Body of pancreas (tissue), 4 donors: ENCODE measurements around the gene PLCB1. TPM values are rescaled to one million over a fixed set of nuclear protein-coding genes. Genes with fewer than 3 reads are reported as not detected.
A peak's percentile ranks its signal among the peaks of the same experiment; 100 is the strongest.
"Not testable (repeated sequence)": the region's sequence is repeated elsewhere in the genome, so short reads cannot be mapped to it uniquely, and the experiment has no call there.

Source experiments
- ATAC-seq: fragments of 150-250 bp; one replicate; pipeline ENCODE4 v1.9.1; 2016
- DNase-seq, 4 donors: peaks; one replicate each; pipeline ENCODE4 v3.0.0-alpha.2; 2019
- H3K27ac ChIP-seq, 4 donors: fragments of 200-600 bp; sonication (generic); 1 replicate in 3 of 4; 2 replicates in 1 of 4; pipeline versions ENCODE4 v1.5.1 to v1.6.1; 2016 to 2019; ENCODE audit warnings: mild to moderate bottlenecking in 1 of 4, mixed read lengths in 1 of 4, moderate library complexity in 1 of 4
- H3K27me3 ChIP-seq, 2 donors: fragments of 200-600 bp; sonication (generic); one replicate each; pipeline ENCODE4 v1.6.0; 2016; ENCODE audit warnings: mild to moderate bottlenecking in 1 of 2
- H3K36me3 ChIP-seq, 2 donors: fragments of 200-600 bp; sonication (generic); replicated peaks in 1 of 2; 2 replicates each; pipeline ENCODE4 v1.5.1; 2016; ENCODE audit warnings: low read depth in 2 of 2; ENCODE audit not compliant: insufficient read depth in 1 of 2
- H3K4me1 ChIP-seq: fragments of 200-600 bp; sonication (generic); one replicate; pipeline ENCODE4 v1.6.0; 2016
- H3K4me3 ChIP-seq, 2 donors: fragments of 200-600 bp; sonication (generic); 1 replicate in 1 of 2; 2 replicates in 1 of 2; pipeline ENCODE4 v1.5.1; 2016 to 2019
- H3K9me3 ChIP-seq, 3 donors: fragments of 200-600 bp; sonication (generic); 1 replicate in 2 of 3; 2 replicates in 1 of 3; pipeline ENCODE4 v1.5.1; 2016
- POLR2A ChIP-seq, 3 donors: fragments of 450-650 bp; IDR thresholded peaks; one replicate each; pipeline ENCODE4 v1.6.1; 2016; ENCODE audit warnings: antibody characterized with exemption in 3 of 3, mild to moderate bottlenecking in 2 of 3
- WGBS, 2 donors: methylation state at CpG; one replicate each; pipeline ENCODE4 v1.1.5; 2017; 5-methylcytosine and 5-hydroxymethylcytosine counted together
- intact Hi-C: fragments of 100-400 bp; cut with DNase I; formaldehyde crosslinking; loops from one replicate; pipeline ENCODE4 v1.15.1; 2023
- total RNA-seq, 2 donors: library from RNA; depleted of rRNA; stranded (reverse); fragments of >200 nt; gene quantifications; one replicate each; pipeline ENCODE4 v1.1.0, GENCODE V29; 2016
- TF ChIP-seq, protein P1 (sequence below), 7 experiments: fragments of 450-650 bp in 4 of 7; fragments of 200-600 bp in 3 of 7; sonication (generic) in 3 of 7; IDR thresholded peaks; one replicate each; pipeline ENCODE4 v1.5.1; 2016 to 2019; ENCODE audit warnings: antibody characterized with exemption in 7 of 7

PLCB1 gene
- total RNA-seq, 2 donors from 2014 or later, result 32.9 to 46.1 TPM

GRCh38 chr20:8640461-8640860 lies 508.4 kb downstream of the PLCB1 start:
- DNase-seq, result no peak
- Histone ChIP-seq H3K4me1 (no peaks in the 10 kb centered on the region), H3K36me3 (no peaks in the 10 kb centered on the region), H3K27ac (no peak overlapping the region), H3K9me3 (no peaks in the 10 kb centered on the region), H3K27me3 (no peaks in the 10 kb centered on the region), H3K4me3 (no peak overlapping the region)
- intact Hi-C loops, result no loop called here
- no peak for ATAC-seq
- no peak for TF ChIP-seq POLR2A (IDR thresholded peaks at IDR 0.05)
- TF ChIP-seq, protein P1, sequence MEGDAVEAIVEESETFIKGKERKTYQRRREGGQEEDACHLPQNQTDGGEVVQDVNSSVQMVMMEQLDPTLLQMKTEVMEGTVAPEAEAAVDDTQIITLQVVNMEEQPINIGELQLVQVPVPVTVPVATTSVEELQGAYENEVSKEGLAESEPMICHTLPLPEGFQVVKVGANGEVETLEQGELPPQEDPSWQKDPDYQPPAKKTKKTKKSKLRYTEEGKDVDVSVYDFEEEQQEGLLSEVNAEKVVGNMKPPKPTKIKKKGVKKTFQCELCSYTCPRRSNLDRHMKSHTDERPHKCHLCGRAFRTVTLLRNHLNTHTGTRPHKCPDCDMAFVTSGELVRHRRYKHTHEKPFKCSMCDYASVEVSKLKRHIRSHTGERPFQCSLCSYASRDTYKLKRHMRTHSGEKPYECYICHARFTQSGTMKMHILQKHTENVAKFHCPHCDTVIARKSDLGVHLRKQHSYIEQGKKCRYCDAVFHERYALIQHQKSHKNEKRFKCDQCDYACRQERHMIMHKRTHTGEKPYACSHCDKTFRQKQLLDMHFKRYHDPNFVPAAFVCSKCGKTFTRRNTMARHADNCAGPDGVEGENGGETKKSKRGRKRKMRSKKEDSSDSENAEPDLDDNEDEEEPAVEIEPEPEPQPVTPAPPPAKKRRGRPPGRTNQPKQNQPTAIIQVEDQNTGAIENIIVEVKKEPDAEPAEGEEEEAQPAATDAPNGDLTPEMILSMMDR (IDR thresholded peaks at IDR 0.05), result no peak
- 81 to 82% methylated on average over 4 of the region's 4 CpGs for WGBS, 2 donors

DNA sequence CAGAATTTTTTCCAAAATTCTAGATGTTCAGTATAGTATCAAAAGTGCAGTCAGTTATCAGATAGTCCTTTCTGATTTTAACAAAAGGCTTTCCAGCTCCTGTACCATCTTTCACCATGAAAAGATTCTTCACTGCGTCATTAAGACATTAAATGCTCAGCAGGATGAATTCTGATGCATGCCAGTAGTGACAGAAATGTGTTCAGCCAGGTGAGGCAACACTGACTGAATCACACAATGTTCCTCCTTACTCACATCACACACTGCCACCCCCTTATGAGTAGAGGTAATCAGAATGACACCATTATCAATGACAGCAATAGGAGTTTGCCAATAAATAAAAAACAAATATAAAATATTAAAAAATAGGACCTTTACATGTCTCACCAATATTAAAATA lies 510.2 kb downstream of the PLCB1 start:
- WGBS, 2 donors, result 80 to 100% methylated on average over 1 of the region's 1 CpG
- Histone ChIP-seq H3K4me3 (no peak overlapping the region), H3K27ac (no peak overlapping the region), H3K4me1 (no peaks in the 10 kb centered on the region), H3K9me3 (no peaks in the 10 kb centered on the region), H3K36me3 (no peaks in the 10 kb centered on the region), H3K27me3 (no peaks in the 10 kb centered on the region)
- DNase-seq (no peak), ATAC-seq (no peak)
- intact Hi-C loops, result no loop called here
- no peak for TF ChIP-seq POLR2A (IDR thresholded peaks at IDR 0.05)
- TF ChIP-seq, protein P1 (IDR thresholded peaks at IDR 0.05), result no peak

GRCh38 chr20:8644468-8644867 lies 512.4 kb downstream of the PLCB1 start:
- H3K36me3 ChIP-seq, H3K27me3 ChIP-seq, ATAC-seq, H3K4me1 ChIP-seq, H3K27ac ChIP-seq, H3K4me3 ChIP-seq, H3K9me3 ChIP-seq, DNase-seq, intact Hi-C loops: not testable (repeated sequence)
- 92 to 96% methylated on average over 5 to 15 of the region's 30 CpGs for WGBS, 2 donors

DNA sequence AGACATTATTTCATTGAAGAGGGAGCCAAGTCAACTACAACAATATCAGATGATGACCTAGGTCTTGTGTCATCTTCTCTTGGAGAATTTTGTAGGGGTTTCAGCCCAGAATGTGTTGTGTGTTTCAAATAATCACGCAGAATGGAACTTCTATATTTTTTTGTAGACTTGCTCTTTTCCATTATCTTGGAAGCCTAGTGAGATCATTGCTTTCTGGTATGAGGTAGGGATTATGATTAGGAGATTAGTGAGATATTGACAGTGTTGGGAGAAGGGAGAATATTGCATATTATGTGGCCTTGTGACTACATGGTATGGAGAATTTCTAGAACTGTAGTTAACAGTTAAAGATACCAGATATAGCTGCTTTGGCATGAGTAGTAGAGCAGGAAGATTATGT lies 513.3 kb downstream of the PLCB1 start:
- H3K36me3 ChIP-seq, result no peaks in the 10 kb centered on the region
- peak overlapping the region in 1 of 4 donors; percentile 2 for H3K27ac ChIP-seq
- intact Hi-C loops, result no loop called here
- no peaks in the 10 kb centered on the region for H3K4me1 ChIP-seq
- H3K9me3 ChIP-seq, result no peaks in the 10 kb centered on the region
- H3K4me3 ChIP-seq, result no peak overlapping the region
- 85 to 98% methylated on average over 1 of the region's 1 CpG for WGBS, 2 donors
- ATAC-seq (no peak), DNase-seq (no peak)
- no peaks in the 10 kb centered on the region for H3K27me3 ChIP-seq
- TF ChIP-seq POLR2A (IDR thresholded peaks at IDR 0.05), result no peak
- TF ChIP-seq, protein P1 (IDR thresholded peaks at IDR 0.05), result no peak

- Histone ChIP-seq H3K9me3 (no peaks in the 10 kb centered on the region), H3K4me3 (no peak overlapping the region), H3K27ac (peak overlapping the region in 1 of 4 donors; percentile 2), H3K36me3 (no peaks in the 10 kb centered on the region), H3K27me3 (no peaks in the 10 kb centered on the region), H3K4me1 (no peaks in the 10 kb centered on the region)
- no peak for ATAC-seq
- DNase-seq, result no peak
- intact Hi-C loops, result no loop called here
- TF ChIP-seq, protein P1 (IDR thresholded peaks at IDR 0.05), result no peak
- no peak for TF ChIP-seq POLR2A (IDR thresholded peaks at IDR 0.05)
- WGBS, 2 donors, result 43 to 76% methylated on average over 4 of the region's 4 CpGs
Observed at GRCh38 chr20:8646033-8646441, 514.0 kb downstream of the PLCB1 start.
